Epithelial cell of proximal tubule (primary cell): ENCODE data around the gene CHN2. TPM values are rescaled to one million over a fixed set of nuclear protein-coding genes. Genes with fewer than 3 reads are reported as not detected.

Experiments used
- DNase-seq: peaks from one replicate; pipeline ENCODE4 v3.0.0-alpha.2; 2011; ENCODE audit warnings: low read depth
- H3K4me3 ChIP-seq: 2 replicates; pipeline ENCODE4 v1.5.1; 2011; ENCODE audit warnings: low read depth, mild to moderate bottlenecking, low read length
- total RNA-seq: library from RNA; depleted of rRNA; stranded (reverse); fragments of >200 nt; gene quantifications from 2 replicates; pipeline ENCODE4 v1.2.3, GENCODE V29; 2015
- TF ChIP-seq, protein P1 (sequence below): conservative IDR thresholded peaks from 2 replicates; pipeline ENCODE4 v1.5.1; 2012; ENCODE audit warnings: low read depth, mild to moderate bottlenecking, low read length

CHN2 gene
- total RNA-seq, 1 donor from 2014 or later = 0.35 TPM

DNA sequence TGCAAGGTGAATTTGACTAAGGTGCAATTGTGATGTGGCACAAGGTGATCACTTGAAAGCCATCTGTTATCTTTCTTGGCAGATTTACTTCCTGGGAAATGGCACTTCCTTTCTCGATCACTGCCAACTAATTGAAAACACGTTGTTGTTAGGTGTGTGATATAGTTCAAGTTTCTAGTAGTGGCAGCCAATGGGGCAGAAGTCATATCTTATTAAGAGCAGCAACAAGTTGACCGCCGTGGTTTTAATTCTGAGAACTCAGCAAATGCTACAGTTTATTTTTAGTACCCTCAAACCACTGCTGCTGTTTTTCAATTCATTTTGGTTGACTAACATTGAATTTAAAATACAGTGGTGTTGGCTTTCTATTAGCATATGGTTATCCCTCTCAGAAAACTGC is 1.6 kb downstream of the CHN2 start:
- TF ChIP-seq, protein P1, sequence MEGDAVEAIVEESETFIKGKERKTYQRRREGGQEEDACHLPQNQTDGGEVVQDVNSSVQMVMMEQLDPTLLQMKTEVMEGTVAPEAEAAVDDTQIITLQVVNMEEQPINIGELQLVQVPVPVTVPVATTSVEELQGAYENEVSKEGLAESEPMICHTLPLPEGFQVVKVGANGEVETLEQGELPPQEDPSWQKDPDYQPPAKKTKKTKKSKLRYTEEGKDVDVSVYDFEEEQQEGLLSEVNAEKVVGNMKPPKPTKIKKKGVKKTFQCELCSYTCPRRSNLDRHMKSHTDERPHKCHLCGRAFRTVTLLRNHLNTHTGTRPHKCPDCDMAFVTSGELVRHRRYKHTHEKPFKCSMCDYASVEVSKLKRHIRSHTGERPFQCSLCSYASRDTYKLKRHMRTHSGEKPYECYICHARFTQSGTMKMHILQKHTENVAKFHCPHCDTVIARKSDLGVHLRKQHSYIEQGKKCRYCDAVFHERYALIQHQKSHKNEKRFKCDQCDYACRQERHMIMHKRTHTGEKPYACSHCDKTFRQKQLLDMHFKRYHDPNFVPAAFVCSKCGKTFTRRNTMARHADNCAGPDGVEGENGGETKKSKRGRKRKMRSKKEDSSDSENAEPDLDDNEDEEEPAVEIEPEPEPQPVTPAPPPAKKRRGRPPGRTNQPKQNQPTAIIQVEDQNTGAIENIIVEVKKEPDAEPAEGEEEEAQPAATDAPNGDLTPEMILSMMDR = no peak
- no peak overlapping the region for H3K4me3 ChIP-seq
- DNase-seq = no peak

GRCh38 chr7:29196971-29197595 is 2.5 kb downstream of the CHN2 start:
- no peak overlapping the region for H3K4me3 ChIP-seq
- no peak for DNase-seq
- TF ChIP-seq, protein P1 = no peak

- TF ChIP-seq, protein P1 = no peak
- no peak for DNase-seq
- no peak overlapping the region for H3K4me3 ChIP-seq
These were observed 3.3 kb downstream of the CHN2 start for GRCh38 chr7:29197916-29198315.

GRCh38 chr7:29199776-29200175 is 5.2 kb downstream of the CHN2 start:
- TF ChIP-seq, protein P1 = no peak
- no peak overlapping the region for H3K4me3 ChIP-seq
- DNase-seq = no peak

DNA sequence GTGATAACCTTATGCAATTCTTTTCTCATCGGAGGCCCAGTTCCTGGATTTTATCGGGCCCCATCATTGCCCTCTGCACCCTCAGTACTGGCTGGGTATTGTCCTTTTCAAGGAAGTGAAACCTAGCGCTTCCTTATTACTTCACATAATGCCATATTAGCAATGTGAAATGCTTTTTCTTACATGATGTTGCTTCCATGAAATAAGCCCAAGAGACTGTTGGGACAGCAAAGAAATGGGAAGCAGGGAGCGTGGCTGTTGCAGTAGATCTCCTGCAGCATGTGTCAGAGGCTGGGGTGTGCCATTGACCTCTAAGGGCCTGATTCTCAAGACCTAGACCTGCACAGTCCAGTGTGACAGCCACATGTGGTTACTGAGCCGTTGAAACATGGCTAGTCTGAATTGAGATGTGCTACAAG is 8.1 kb downstream of the CHN2 start:
- TF ChIP-seq, protein P1 = no peak
- no peak overlapping the region for H3K4me3 ChIP-seq
- no peak for DNase-seq

DNA sequence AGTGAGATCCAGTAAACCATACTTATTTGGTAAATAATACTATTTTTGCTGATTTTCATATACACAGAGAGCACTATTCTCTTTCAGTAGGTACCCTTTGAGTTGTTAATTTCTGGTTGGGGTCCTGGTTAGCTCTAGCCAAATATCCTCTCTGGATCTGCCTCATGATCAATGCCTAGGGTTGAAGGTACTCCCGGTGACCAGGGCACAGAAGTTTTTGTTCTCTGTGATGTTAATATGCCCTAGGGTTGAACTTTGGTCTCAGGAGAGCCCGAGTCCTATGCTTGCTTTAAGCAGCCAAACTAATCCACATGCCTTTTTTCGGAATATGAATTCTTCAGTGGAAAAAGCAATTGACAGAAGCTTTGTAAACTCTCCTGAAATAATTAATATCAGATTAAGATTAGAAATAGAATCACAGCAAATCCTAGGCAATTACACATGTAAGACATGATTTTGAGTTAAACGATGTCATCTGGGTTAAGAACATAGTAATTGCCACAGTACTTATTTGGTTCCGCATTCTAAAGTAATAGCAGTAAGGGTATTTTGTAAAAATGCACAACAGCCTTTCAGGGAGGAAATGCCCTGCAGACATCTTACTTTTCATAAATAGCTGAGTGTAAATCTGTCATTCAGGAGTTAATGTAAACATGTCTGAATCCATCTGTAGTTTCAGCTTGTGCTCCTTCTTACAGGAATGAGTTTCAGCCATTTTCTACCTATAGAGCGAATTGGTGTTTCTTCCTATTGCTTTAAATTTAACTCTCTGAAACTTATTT is 10.1 kb downstream of the CHN2 start:
- TF ChIP-seq, protein P1 = no peak
- no peak for DNase-seq
- no peak overlapping the region for H3K4me3 ChIP-seq
